ENCODE measurements around the gene TXNRD1.

TXNRD1 gene

GRCh38 chr12:104294158-104294859 lies 78.7 kb downstream of the TXNRD1 start:
- peak overlapping the region; percentile 62 for H3K27ac ChIP-seq
- TF ChIP-seq CTCF (conservative IDR thresholded peaks at IDR 0.05) = peak; percentile 67

- TF ChIP-seq CTCF (conservative IDR thresholded peaks at IDR 0.05) = no peak
- H3K27ac ChIP-seq = peak overlapping the region; percentile 62
Observed at GRCh38 chr12:104294927-104295668, 79.5 kb downstream of the TXNRD1 start.

- peak overlapping the region; percentile 62 for H3K27ac ChIP-seq
- TF ChIP-seq CTCF (conservative IDR thresholded peaks at IDR 0.05) = no peak
Observed at GRCh38 chr12:104295954-104296353, 80.4 kb downstream of the TXNRD1 start.

- H3K27ac ChIP-seq = peak overlapping the region; percentile 62; the same call in 1 of the 2 replicates
- TF ChIP-seq CTCF (conservative IDR thresholded peaks at IDR 0.05) = no peak
Observed at GRCh38 chr12:104296718-104297117, 81.1 kb downstream of the TXNRD1 start.

- H3K27ac ChIP-seq = peak overlapping the region; percentile 0; the same call in 1 of the 2 replicates
- no peak for TF ChIP-seq CTCF (conservative IDR thresholded peaks at IDR 0.05)
Observed at GRCh38 chr12:104297477-104298113, 82.0 kb downstream of the TXNRD1 start.

- TF ChIP-seq CTCF (conservative IDR thresholded peaks at IDR 0.05) = no peak
- peak overlapping the region; percentile 44 for H3K27ac ChIP-seq
Observed at GRCh38 chr12:104299842-104300481, 84.4 kb downstream of the TXNRD1 start.

All from VCaP (cell line).